ENCODE results near the gene PPP1R1A.

GRCh38 chr12:54588110-54588889 is at the start of gene PPP1R1A:
- TF ChIP-seq, protein P1, sequence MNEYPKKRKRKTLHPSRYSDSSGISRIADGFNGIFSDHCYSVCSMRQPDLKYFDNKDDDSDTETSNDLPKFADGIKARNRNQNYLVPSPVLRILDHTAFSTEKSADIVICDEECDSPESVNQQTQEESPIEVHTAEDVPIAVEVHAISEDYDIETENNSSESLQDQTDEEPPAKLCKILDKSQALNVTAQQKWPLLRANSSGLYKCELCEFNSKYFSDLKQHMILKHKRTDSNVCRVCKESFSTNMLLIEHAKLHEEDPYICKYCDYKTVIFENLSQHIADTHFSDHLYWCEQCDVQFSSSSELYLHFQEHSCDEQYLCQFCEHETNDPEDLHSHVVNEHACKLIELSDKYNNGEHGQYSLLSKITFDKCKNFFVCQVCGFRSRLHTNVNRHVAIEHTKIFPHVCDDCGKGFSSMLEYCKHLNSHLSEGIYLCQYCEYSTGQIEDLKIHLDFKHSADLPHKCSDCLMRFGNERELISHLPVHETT (CRISPR knock-in tag; conservative IDR thresholded peaks at IDR 0.05 in 1 of 2, IDR thresholded peaks at IDR 0.05 in 1 of 2), result no peak
- TF ChIP-seq CTCF (IDR thresholded peaks at IDR 0.05 in 2 of 3, conservative IDR thresholded peaks at IDR 0.05 in 1 of 3; ENCODE audit: insufficient read depth in 2 of 3, low read depth in 1 of 3, low read length in 3 of 3) (no peak), TGIF2 (CRISPR knock-in tag; IDR thresholded peaks at IDR 0.05) (no peak), ZNF398 (CRISPR knock-in tag; IDR thresholded peaks at IDR 0.05) (no peak), MEF2A (IDR thresholded peaks at IDR 0.05; ENCODE audit: control insufficient read depth, low read depth, low read length) (no peak), ATF2 (CRISPR knock-in tag; IDR thresholded peaks at IDR 0.05) (no peak), SMAD1 (IDR thresholded peaks at IDR 0.05; ENCODE audit: low read depth, low read length, partially characterized antibody) (no peak), POLR2A (conservative IDR thresholded peaks at IDR 0.05) (no peak), REST (IDR thresholded peaks at IDR 0.05; ENCODE audit: borderline replicate concordance) (no peak), REST (CRISPR knock-in tag; IDR thresholded peaks at IDR 0.05; ENCODE audit: low read depth) (no peak), MAX (CRISPR knock-in tag; IDR thresholded peaks at IDR 0.05) (no peak), KLF1 (tag; IDR thresholded peaks at IDR 0.05) (no peak), ZNF24 (IDR thresholded peaks at IDR 0.05) (no peak)
- TF ChIP-seq, protein P2, sequence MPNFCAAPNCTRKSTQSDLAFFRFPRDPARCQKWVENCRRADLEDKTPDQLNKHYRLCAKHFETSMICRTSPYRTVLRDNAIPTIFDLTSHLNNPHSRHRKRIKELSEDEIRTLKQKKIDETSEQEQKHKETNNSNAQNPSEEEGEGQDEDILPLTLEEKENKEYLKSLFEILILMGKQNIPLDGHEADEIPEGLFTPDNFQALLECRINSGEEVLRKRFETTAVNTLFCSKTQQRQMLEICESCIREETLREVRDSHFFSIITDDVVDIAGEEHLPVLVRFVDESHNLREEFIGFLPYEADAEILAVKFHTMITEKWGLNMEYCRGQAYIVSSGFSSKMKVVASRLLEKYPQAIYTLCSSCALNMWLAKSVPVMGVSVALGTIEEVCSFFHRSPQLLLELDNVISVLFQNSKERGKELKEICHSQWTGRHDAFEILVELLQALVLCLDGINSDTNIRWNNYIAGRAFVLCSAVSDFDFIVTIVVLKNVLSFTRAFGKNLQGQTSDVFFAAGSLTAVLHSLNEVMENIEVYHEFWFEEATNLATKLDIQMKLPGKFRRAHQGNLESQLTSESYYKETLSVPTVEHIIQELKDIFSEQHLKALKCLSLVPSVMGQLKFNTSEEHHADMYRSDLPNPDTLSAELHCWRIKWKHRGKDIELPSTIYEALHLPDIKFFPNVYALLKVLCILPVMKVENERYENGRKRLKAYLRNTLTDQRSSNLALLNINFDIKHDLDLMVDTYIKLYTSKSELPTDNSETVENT (CRISPR knock-in tag; IDR thresholded peaks at IDR 0.05), result no peak
